Neural progenitor cell (in vitro differentiated cells): ENCODE data around the gene FHAD1. TPM values are rescaled to one million over a fixed set of nuclear protein-coding genes. Genes with fewer than 3 reads are reported as not detected.

ENCODE experiments used
- DNase-seq: peaks from one replicate; pipeline ENCODE4 v3.0.0-alpha.2; 2016; ENCODE audit warnings: low spot score
- H2AFZ ChIP-seq: fragments of 200-600 bp; sonication (generic); replicated peaks from 2 replicates; pipeline ENCODE4 v1.6.1; 2016; ENCODE audit warnings: antibody characterized with exemption
- H3F3A ChIP-seq: fragments of 200-600 bp; sonication (generic); 2 replicates; pipeline ENCODE4 v1.6.1; 2016; ENCODE audit warnings: antibody characterized with exemption, low read depth
- H3K27ac ChIP-seq: fragments of 200-600 bp; sonication (generic); 2 replicates; pipeline ENCODE4 v1.5.1; 2016; ENCODE audit warnings: mild to moderate bottlenecking
- H3K27me3 ChIP-seq: fragments of 200-600 bp; sonication (generic); 2 replicates; pipeline ENCODE4 v1.6.1; 2016; ENCODE audit warnings: mild to moderate bottlenecking, moderate library complexity
- H3K36me3 ChIP-seq: fragments of 200-600 bp; sonication (generic); 2 replicates; pipeline ENCODE4 v1.5.1; 2016
- H3K4me1 ChIP-seq: fragments of 200-600 bp; sonication (generic); 2 replicates; pipeline ENCODE4 v1.6.1; 2016; ENCODE audit warnings: mixed run types
- H3K4me2 ChIP-seq: fragments of 200-600 bp; sonication (generic); 2 replicates; pipeline ENCODE4 v1.6.1; 2016
- H3K4me3 ChIP-seq: fragments of 200-600 bp; sonication (generic); 2 replicates; pipeline ENCODE4 v1.5.1; 2016
- H3K79me2 ChIP-seq: fragments of 200-600 bp; sonication (generic); 2 replicates; pipeline ENCODE4 v1.6.1; 2016; ENCODE audit warnings: low read depth
- H3K9ac ChIP-seq: fragments of 200-600 bp; sonication (generic); 2 replicates; pipeline ENCODE4 v1.6.1; 2016
- H3K9me3 ChIP-seq: fragments of 200-600 bp; sonication (generic); 2 replicates; pipeline ENCODE4 v1.5.1; 2016; ENCODE audit warnings: low read depth
- H4K20me1 ChIP-seq: fragments of 200-600 bp; sonication (generic); 2 replicates; pipeline ENCODE4 v1.6.1; 2016; ENCODE audit warnings: low read depth
- H3K27ac Mint-ChIP-seq: 3 replicates; pipeline ENCODE4 v1.8.0; 2021; ENCODE audit warnings: mixed read lengths
- H3K27me3 Mint-ChIP-seq: 2 replicates; pipeline ENCODE4 v1.8.0; 2022; ENCODE audit warnings: low read depth, mild to moderate bottlenecking, inconsistent platforms, moderate library complexity, mixed read lengths; ENCODE audit not compliant: insufficient read depth
- H3K36me3 Mint-ChIP-seq: 3 replicates; pipeline ENCODE4 v1.8.0; 2021; ENCODE audit warnings: mixed read lengths
- H3K4me1 Mint-ChIP-seq: 3 replicates; pipeline ENCODE4 v1.8.0; 2021; ENCODE audit warnings: mixed read lengths
- H3K4me3 Mint-ChIP-seq: 3 replicates; pipeline ENCODE4 v1.8.0; 2021; ENCODE audit warnings: mild to moderate bottlenecking, moderate library complexity, mixed read lengths
- H3K9me3 Mint-ChIP-seq: 3 replicates; pipeline ENCODE4 v1.8.0; 2020; ENCODE audit warnings: mixed read lengths
- EZH2 ChIP-seq: fragments of 200-600 bp; sonication (generic); IDR thresholded peaks from 2 replicates; pipeline ENCODE4 v1.6.1; 2017; ENCODE audit warnings: antibody characterized with exemption, mild to moderate bottlenecking, moderate library complexity
- EZH2phosphoT487 ChIP-seq: fragments of 200-600 bp; sonication (generic); IDR thresholded peaks from 2 replicates; pipeline ENCODE4 v1.6.1; 2017; ENCODE audit warnings: antibody characterized with exemption
- total RNA-seq: library from RNA; depleted of rRNA; stranded (reverse); fragments of >200 nt; gene quantifications from 2 replicates; pipeline ENCODE4 v1.2.3, GENCODE V29; 2015; ENCODE audit warnings: low replicate concordance
- TF ChIP-seq, protein P1 (sequence below): fragments of 200-600 bp; sonication (generic); IDR thresholded peaks from 2 replicates; pipeline ENCODE4 v1.5.1; 2017; ENCODE audit warnings: antibody characterized with exemption, mild to moderate bottlenecking

The FHAD1 gene
- total RNA-seq, 1 donor from 2014 or later: 9.1 TPM

DNA sequence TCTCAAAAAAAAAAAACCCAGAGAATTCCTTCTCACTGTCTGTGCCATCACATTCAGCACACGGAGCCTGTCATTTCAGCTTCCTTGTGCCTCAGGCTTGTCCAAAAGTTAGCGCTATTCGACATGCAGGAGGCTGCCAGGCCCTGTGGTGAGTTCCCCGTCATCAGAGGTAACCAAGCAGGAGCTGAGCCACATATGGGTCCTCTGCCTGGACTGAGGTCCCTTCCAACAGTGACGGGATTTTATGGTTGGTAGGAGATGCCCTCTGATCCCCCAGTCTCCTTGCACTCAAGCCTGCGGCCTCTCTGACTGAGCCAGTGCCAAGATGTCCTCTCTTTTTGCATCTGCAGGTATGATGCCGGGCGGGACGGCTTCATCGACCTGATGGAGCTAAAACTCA lies 178.5 kb downstream of the FHAD1 start:
- no peaks in the 10 kb centered on the region for H3K9me3 ChIP-seq
- H3K36me3 ChIP-seq: no peaks in the 10 kb centered on the region
- no peak overlapping the region for H3K4me3 ChIP-seq
- no peak overlapping the region for H3K4me3 Mint-ChIP-seq
- no peak overlapping the region for H3K9ac ChIP-seq
- peaks cover 15% of the 10 kb centered on the region for H3K4me1 Mint-ChIP-seq
- peaks cover 2% of the 10 kb centered on the region for H3K36me3 Mint-ChIP-seq
- no peak for DNase-seq
- TF ChIP-seq EZH2phosphoT487: no peak
- TF ChIP-seq, protein P1, sequence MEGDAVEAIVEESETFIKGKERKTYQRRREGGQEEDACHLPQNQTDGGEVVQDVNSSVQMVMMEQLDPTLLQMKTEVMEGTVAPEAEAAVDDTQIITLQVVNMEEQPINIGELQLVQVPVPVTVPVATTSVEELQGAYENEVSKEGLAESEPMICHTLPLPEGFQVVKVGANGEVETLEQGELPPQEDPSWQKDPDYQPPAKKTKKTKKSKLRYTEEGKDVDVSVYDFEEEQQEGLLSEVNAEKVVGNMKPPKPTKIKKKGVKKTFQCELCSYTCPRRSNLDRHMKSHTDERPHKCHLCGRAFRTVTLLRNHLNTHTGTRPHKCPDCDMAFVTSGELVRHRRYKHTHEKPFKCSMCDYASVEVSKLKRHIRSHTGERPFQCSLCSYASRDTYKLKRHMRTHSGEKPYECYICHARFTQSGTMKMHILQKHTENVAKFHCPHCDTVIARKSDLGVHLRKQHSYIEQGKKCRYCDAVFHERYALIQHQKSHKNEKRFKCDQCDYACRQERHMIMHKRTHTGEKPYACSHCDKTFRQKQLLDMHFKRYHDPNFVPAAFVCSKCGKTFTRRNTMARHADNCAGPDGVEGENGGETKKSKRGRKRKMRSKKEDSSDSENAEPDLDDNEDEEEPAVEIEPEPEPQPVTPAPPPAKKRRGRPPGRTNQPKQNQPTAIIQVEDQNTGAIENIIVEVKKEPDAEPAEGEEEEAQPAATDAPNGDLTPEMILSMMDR: no peak
- TF ChIP-seq EZH2: no peak
- no peak overlapping the region for H3K4me2 ChIP-seq
- peaks cover 3% of the 10 kb centered on the region for H3K9me3 Mint-ChIP-seq
- no peaks in the 10 kb centered on the region for H3K79me2 ChIP-seq
- H3K27ac ChIP-seq: no peak overlapping the region
- no peak overlapping the region for H3K27ac Mint-ChIP-seq
- H3F3A ChIP-seq: no peaks in the 10 kb centered on the region
- no peaks in the 10 kb centered on the region for H3K4me1 ChIP-seq
- peaks cover 11% of the 10 kb centered on the region for H3K27me3 Mint-ChIP-seq
- no peak overlapping the region for H2AFZ ChIP-seq
- H4K20me1 ChIP-seq: no peaks in the 10 kb centered on the region
- H3K27me3 ChIP-seq: no peaks in the 10 kb centered on the region

DNA sequence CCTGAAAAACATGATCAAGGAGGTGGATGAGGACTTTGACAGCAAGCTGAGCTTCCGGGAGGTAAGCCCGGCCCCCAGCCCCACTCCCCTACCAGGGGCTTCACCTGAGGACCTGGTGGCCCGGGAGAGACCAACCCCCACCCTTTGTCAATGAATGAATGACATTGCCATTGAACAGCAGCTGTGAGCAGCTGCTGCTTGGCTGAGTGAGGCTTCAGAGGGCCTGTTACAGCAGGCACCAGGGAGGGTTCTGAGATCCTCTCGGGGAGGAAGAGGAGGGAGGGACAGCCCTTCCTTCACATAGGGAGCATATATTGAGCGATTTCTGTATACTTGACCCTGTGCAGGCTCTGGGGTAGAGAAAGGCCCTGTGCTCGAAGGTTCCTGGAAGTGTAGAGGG lies 178.9 kb downstream of the FHAD1 start:
- Histone ChIP-seq H2AFZ (no peak overlapping the region), H3K9ac (no peak overlapping the region), H3K27ac (no peak overlapping the region), H3F3A (no peaks in the 10 kb centered on the region), H3K79me2 (no peaks in the 10 kb centered on the region), H3K4me2 (no peak overlapping the region), H3K36me3 (no peaks in the 10 kb centered on the region), H3K4me1 (no peaks in the 10 kb centered on the region), H3K9me3 (no peaks in the 10 kb centered on the region), H3K4me3 (no peak overlapping the region), H3K27me3 (no peaks in the 10 kb centered on the region), H4K20me1 (no peaks in the 10 kb centered on the region)
- no peak for DNase-seq
- no peak overlapping the region for H3K4me3 Mint-ChIP-seq
- H3K27ac Mint-ChIP-seq: no peak overlapping the region
- H3K9me3 Mint-ChIP-seq: peaks cover 3% of the 10 kb centered on the region
- peaks cover under 1% of the 10 kb centered on the region for H3K36me3 Mint-ChIP-seq
- peaks cover 15% of the 10 kb centered on the region for H3K4me1 Mint-ChIP-seq
- TF ChIP-seq, protein P1: no peak
- TF ChIP-seq EZH2phosphoT487 (no peak), EZH2 (no peak)
- H3K27me3 Mint-ChIP-seq: peaks cover 11% of the 10 kb centered on the region

DNA sequence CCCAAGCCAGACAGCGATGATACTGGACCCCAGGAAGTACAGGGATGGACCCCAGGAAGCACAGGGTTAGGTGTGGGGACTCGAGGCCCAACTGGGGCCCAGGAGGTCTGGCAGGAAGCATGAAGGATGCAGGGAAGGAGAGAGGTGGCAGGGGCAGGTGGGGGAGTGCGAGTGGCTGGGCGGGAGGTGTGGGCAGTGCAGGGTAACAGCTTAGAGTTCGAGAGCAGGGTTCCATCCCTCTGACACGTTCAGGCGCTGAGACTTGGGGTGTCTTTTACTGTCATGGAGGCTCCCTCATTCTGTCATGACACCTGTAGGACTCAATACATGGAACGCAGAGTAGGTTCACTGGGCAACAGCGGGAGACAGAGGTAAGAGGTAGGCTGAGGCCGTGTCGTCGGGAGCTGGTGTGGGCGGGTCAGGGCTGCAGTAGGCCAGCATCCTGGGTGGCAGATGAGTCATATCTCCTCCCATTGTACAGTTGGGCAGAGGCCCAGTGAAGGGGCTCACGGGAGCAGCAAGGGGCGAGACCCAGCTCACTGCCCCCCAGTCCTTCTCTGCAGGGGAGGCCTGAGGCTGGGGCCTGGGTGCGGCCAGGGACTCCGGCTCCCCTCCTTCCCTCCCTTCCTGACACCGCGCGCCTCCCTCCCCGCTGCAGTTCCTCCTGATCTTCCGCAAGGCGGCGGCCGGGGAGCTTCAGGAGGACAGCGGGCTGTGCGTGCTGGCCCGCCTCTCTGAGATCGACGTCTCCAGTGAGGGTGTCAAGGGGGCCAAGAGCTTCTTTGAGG lies 179.7 kb downstream of the FHAD1 start:
- no peaks in the 10 kb centered on the region for H4K20me1 ChIP-seq
- H3K4me3 ChIP-seq: no peak overlapping the region
- DNase-seq: no peak
- no peaks in the 10 kb centered on the region for H3K27me3 ChIP-seq
- no peaks in the 10 kb centered on the region for H3K4me1 ChIP-seq
- no peaks in the 10 kb centered on the region for H3K9me3 ChIP-seq
- no peaks in the 10 kb centered on the region for H3F3A ChIP-seq
- peaks cover 1% of the 10 kb centered on the region for H3K9me3 Mint-ChIP-seq
- no peak overlapping the region for H3K9ac ChIP-seq
- no peak overlapping the region for H2AFZ ChIP-seq
- H3K27ac Mint-ChIP-seq: peak overlapping the region; percentile 86
- peaks cover 11% of the 10 kb centered on the region for H3K27me3 Mint-ChIP-seq
- no peaks in the 10 kb centered on the region for H3K79me2 ChIP-seq
- TF ChIP-seq, protein P1: no peak
- TF ChIP-seq EZH2 (no peak), EZH2phosphoT487 (no peak)
- peak overlapping the region; percentile 50 for H3K4me3 Mint-ChIP-seq
- peaks cover 14% of the 10 kb centered on the region for H3K4me1 Mint-ChIP-seq
- no peak overlapping the region for H3K4me2 ChIP-seq
- H3K27ac ChIP-seq: no peak overlapping the region
- H3K36me3 Mint-ChIP-seq: no peaks in the 10 kb centered on the region
- H3K36me3 ChIP-seq: no peaks in the 10 kb centered on the region
